GM18520 (cell line): ENCODE data around the gene ZDHHC7.

Source experiments
- ATAC-seq: cut with Tn5 transposase; IDR thresholded peaks from one replicate; pipeline ENCODE4 v1.9.1; 2021; ENCODE audit not compliant: unreplicated experiment

The ZDHHC7 gene

GRCh38 chr16:84970447-84971127 lies 40.7 kb downstream of the ZDHHC7 start:
- ATAC-seq = peak; percentile 37

DNA sequence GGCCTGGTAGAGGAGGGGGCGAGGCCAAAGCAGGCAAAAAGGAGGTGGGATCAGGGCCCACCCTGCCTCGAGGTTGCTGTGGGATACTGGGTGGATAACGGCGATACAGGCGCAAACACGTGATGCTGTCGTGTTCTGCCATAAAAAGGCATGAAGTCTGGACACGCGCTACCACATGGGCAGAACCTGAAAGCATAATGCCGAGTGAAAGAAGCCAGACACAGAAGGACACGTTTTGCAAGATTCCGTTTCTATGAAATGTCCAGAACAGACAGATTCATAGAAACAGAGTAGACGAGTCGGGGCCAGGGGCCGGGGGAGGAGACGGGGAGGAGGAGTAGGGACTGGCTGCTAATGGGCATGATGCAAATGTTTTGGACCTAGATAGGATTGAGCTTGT lies 43.5 kb downstream of the ZDHHC7 start:
- ATAC-seq = no peak

GRCh38 chr16:84965428-84966415 lies 45.6 kb downstream of the ZDHHC7 start:
- ATAC-seq = no peak

GRCh38 chr16:84964386-84965128 lies 46.8 kb downstream of the ZDHHC7 start:
- no peak for ATAC-seq

DNA sequence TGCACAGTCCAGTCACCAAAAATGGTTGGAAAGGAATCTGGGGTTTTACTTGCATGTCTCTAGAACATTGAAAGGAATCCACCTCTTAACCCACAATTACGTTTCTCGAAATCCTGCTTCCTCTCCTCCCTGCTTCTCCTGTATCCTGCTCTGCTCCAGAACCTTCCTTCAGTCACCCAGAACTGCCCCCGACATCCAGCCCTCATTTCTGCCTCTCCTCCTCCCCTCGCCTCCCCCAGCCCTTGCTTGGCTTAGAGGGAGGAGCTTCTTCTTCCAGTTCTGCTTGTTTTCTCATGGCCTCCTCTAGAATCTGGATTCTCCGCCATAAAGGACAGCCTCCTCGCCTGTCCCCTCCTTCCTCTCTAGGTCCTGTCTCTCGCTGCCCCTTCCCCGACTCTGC lies 48.3 kb downstream of the ZDHHC7 start:
- ATAC-seq = no peak

DNA sequence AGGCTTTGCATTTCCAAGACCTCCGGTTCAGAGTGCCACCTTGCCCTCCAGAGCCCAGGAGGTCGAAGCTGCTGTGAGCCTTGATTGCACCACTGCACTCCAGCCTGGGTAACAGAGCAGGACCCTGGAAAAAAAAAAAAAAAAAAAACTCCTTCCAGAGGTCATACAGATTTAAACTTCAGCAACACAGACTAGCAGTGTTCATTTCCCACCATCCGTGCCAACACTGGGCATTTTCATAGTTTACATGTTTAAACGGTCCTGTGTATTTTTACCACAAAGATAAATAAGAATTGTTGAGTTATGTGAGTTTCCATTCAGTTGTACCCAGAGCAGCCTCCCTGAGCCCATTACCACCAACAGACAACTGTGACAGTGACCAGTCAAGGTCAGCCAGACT lies 50.4 kb downstream of the ZDHHC7 start:
- ATAC-seq = no peak

DNA sequence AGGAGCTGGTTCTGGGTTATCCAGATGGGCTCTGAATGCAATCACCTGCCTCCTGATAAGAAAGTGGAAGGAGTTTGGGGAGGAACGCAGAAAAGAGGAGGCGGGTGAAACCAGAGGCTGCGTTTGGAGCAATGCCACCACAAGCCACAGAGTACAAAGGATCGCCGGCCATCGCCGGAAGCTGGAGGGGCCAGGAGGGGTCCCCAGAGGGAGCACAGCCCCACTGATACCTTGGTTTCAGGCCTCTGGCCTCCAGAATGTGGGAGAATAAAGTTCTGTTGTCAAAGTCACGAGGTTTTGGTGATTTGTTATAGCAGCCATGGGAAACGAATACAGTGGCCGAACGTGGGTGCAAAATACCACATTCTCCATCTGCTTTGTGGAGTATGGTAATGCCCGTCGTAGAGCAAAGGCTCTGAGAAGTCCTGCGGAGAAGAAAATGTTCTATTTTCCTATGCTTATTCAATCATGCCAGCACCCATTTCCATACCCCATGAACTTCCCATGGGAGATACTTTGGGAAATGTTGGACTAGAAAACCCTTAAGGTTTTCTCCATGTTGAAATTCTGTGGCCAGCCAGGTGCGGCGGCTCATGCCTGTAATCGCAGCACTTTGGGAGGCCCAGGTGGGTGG lies 51.4 kb downstream of the ZDHHC7 start:
- ATAC-seq = no peak

GRCh38 chr16:84959045-84959576 lies 52.2 kb downstream of the ZDHHC7 start:
- ATAC-seq = no peak

- ATAC-seq = no peak
Observed at GRCh38 chr16:84957792-84958191, 53.5 kb downstream of the ZDHHC7 start.

DNA sequence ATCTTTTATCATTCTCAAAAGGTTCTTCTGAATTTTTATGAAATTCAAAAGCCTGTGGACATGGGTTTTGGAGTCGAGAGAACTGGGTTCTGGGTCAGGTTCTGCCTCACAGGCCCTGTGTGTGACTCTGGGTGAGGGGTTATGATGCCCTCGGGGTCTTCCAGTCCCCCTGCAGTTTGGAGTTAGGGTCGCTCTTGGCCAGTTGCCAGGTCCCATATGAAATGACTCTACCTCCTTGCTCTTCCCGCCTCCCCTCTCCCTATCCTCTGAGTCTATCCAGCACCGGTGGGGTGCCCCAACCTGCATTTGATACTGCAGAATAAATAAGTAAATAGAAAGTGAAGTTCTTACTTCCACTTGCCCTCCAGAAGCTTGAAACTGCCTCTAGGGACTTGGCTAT lies 54.1 kb downstream of the ZDHHC7 start:
- ATAC-seq = no peak

- no peak for ATAC-seq
Observed at GRCh38 chr16:84955427-84955826, 55.9 kb downstream of the ZDHHC7 start.

GRCh38 chr16:84953190-84953746 lies 58.1 kb downstream of the ZDHHC7 start:
- no peak for ATAC-seq

DNA sequence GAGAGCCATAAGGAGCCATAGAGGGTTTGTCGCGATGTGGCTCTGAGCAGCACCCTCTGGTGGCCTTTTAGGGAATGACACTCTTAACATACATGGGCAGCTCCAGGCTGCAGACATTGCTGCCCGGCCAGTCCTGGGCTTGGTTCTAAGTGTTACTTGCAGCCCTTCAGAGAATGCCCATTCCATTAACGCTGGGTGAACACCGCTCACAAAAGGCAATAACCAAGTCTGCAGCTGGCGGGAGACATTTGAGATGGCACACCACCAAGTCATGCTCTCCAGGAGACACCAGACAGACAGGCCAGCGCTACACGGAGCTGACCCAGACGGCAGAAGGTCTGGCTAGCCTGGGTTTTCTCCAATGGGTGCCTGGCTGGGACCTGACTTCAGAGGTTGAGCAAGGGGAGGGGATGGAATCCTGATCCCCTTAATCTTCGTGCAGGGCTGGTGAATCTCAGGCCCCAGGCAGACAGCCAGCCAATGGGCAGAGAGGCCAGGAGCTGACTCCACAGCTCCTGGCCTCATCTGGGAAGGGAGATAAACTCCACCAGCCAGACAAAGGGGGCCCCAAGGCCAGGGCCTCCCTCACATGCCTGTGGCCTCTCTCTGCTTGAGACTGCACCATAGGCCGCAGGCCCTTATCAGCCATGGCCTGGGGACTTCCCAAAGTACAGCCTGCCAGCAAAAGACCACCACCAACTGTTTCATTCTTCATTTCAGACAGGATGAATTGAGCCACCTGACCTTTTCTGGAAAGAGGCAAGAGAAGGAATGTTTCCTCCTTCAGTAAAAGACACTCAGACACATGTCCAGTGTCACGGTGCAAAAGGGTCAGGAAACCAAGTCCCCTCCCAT lies 58.8 kb downstream of the ZDHHC7 start:
- ATAC-seq = no peak

DNA sequence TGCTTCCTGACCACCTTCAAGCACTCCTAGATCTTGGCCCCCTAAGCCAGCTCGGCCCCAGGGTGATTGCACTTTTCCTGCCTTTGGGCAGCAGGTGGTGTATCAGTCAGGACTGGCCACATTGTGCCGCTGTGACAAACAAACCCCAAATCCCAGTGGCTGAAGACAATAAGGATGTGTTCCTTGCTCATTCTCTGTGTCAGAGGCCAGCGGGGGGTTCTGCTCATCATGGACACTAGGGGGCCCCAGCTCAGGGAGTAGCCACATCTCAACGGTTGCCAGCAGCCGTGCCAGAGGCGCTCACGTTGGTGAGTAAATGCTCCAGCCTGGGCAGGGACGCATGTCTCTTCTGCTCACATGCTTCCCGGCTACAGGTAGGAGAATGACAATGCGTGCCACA lies 60.4 kb downstream of the ZDHHC7 start:
- ATAC-seq = no peak

DNA sequence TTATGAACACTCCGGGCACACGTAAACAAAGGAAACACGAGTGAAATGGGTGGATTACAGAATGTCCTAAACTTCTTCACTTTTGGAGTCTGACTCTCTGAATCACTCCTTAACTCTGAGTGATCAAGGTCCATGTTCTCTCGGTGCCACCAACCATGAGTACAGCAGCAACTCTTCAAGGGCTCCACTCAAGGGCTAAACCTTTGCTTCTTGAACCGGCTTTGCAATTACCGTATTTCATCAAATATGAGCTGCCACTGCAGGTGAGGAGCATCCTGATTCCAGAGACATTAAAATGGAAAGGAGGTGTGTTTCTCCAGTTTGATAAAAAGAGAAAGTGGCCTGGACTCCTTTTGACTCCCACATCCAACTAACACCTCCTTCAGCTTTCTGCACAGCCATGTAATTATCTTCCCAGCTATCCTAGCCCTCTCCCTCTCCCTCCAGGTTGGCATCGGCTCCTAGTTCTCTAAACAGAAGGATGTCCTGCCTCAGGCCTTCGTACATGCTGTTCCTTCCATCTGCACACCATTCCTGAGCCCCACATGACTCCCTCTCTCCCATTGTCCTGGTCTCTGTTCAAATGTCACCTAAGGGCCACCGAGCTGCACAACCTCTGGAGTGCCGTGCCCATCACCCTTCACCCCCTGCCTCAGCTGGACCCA lies 61.4 kb downstream of the ZDHHC7 start:
- ATAC-seq = no peak

GRCh38 chr16:84948851-84949610 lies 62.3 kb downstream of the ZDHHC7 start:
- no peak for ATAC-seq

DNA sequence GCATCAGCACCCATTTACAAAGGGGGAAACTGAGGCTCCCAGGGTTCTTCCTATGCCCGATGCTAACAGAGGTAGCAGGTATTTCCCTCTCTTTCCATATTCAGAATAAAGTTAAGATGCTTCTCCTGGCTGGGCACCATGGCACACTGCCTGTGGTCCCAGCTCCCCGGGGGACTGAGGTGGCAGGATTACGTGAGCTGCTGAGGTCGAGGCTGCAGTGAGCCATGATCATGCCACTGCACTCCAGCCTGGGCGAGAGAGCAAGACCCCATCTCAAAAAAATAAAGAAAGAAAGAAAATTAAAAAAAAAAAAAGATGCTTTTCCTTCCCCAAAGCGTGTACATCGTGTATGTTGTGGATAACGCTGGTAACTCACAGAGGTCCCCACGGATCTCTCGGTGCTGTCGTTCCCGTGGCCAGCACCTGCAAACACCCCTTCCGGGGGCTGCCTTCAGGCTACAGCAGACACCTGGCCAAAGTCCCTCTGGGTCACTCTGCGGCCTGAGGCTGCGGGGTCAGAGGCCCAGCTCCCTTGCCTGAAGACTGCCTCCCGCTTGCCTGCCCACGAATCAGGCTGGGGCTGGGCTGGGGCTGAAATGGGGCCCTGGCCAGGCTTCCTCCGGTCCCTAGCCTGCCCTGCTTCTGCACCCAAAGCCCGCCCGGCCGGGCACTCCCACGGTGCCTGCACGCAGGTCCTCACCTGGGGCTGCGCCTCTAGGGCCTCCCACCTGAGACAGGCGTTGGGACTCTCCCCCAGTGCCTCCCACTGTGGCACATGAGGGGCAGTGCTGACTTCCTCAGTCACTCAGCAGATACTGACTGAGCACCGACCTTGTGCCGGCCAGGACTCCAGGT lies 63.1 kb downstream of the ZDHHC7 start:
- no peak for ATAC-seq
